GM18526 (cell line): ENCODE measurements around the gene PCMTD2.

Source experiments
- POLR2A ChIP-seq: IDR thresholded peaks from 3 replicates; pipeline ENCODE4 v1.6.1; 2011; ENCODE audit not compliant: insufficient read length; ENCODE audit errors: extremely low read depth

Gene PCMTD2

DNA sequence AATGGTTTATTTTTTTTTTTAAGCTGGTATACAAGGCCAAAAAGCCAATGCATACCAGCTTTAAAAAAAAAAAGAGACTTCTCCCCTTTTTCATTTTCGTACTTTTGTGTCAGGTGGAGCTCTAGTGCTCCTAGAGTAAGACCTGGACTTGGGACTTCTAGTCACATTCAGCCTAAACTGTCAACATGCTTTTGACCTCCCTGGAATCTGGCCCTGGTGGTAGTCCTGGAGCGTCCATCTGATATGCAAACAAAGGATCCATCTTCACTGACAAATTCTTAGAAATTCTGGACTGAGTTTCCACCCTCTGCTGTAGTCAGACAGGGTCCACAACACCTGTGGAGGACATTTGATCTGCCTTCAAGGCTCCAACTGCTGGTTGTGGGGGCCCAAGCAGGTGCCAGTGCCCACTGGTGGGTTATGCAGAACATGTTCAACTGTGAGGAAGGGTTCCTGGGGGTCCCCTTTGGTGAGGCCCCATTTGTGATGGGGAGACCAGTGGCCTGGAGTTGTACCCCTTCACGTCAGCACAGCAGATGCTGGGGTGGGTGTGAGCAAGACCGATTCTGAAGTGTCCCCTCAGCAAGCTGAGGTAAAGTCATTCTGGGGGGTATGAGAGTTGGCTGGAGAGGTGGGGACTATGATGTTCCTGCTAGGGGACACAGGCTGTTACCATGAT, 12.6 kb upstream of the PCMTD2 start:
- TF ChIP-seq POLR2A: no peak

DNA sequence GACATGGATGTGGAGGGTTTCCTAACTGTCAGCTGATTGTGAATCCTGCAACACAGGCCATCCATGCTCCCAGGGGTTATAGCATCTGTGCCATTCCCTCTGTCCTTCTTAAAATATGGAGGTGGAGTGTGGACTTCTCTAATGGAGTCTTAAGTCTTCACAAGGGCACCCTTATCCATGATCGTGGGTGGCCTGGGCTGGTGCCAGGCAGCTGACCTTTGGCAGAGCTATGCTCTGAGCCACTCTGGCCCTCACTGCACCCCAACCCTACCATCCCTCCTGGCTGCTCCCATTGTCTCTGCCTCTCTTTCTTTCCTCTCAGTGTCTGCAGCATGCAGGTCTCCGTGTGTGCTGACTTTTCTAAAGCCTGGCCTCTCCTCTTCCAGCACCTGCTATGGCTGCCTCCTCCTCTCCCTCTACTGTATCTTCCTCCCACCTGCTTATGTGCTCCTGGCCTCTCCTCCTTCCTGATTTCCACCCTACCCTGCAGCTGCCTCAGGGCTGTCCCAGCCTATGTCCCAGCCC, 11.2 kb upstream of the PCMTD2 start:
- TF ChIP-seq POLR2A: no peak

DNA sequence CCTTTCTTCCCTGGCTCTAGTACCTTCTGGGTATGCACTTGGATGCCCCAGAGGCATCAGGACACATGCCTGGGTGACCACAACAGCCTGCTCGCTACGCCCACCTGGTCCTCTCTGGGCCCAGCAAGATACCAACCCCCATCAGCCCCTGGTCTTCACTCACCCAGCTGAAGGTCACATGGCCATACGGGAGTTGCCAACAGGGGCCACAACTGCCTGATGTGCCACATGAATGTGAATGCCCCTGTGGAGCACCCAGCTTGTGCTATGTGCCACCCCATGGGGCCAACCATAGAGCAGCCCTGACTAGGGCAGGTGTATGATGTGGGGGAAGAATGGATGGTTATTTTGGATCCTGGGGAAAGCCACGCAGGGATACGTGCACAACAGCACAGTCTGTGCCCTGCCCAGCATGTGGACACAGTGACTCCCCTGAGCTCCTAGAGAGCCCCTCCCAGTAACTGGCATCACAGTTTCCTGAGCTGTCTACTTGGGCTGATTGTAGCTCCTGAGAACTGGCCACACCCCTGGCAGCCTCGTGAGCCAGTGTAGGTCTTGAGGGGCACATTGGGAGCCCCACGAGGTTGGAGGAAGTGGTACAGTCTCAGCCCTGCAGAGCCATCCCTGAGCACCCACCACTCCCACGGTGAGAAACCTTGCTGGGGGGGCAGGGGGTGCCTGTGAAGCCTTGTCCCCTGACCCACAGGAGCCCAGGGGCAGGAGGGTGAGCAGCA, 10.5 kb upstream of the PCMTD2 start:
- TF ChIP-seq POLR2A: no peak

DNA sequence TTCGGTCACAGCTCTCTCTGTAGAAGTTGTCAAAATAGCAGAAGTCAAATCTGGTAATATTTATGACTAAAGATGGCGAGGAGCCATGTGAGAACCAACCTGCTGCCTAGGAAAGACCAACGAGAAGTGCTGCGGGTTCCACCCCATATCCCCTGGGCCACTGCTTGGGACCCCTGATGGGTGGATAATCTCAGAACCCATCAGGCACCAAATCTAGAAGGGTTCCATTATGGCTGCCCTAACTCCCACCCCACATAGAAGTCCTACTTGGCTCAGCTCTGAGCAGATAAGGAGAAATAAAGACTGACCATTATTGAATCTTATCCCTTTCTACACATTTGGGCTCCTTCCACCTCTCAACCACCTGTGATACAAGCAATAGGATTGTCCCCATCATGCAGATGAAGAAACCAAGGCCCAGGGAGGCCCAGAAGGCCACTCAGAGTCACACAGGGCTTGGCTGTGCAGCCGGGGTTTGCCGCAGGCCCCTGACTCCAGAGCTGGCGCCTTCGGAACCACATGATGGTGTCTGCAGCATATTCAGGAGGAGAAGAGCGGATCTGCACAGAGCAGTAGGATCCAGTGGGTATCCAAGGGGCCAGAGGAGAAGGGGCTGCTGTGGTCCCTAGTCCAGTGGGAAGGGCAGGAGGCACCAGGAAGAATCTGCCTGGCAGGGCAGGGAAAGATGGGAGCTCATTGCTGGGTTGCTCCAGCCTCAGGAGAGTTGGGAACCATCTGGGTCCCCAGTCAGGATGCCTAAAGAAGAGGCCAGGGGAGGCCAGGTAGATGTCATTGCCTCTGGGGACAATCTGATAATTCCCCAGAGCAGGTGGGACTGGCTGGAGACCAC, 9.6 kb upstream of the PCMTD2 start:
- TF ChIP-seq POLR2A: no peak

DNA sequence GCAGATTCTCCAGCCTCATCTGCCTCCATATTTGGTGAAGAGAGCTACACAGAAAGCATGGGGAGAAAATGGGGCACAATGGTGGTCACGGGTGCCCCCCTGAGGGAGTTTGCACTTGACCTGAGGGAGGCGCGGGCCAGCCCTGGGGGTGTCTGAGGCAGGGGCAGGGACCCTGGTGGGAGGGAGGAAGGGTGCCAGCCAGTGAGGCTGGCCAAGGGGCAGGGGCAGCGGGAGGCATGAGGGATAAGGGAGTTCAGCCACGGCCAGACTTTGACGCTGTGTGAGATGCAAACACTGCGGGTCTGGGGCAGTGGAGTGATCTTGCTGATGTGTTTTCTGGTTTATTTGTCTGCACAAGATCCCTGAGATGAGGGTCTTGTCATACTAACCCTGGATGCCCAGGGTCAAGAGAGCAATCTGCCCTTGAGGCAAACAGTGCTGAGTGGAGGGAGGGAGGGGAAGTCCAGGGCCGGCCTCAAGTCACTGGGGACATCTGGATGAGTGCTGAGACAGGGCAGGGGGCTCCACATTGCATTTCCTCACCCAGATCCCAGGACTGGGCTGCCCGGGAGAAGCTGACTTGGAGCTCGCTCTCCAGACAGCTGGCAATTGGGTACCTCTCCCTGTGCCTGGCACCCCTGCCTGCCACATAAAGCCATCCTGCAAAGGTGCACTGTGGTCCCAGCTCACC, 8.8 kb upstream of the PCMTD2 start:
- no peak for TF ChIP-seq POLR2A

DNA sequence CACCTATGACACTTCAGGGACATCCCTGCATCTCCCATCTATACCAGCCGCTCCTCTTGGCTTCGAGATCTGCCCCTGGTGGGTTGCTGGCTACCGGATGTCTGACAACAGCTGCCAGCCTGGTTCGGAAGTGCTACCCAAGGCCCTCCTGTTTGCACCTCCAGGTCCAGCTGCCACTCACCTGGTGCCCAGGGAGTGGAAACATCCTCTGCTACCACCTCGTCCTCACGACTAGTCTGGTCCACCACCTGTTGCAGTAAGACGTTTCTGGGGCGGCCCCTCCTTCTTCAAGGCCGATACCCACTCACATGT, 8.3 kb upstream of the PCMTD2 start:
- no peak for TF ChIP-seq POLR2A

DNA sequence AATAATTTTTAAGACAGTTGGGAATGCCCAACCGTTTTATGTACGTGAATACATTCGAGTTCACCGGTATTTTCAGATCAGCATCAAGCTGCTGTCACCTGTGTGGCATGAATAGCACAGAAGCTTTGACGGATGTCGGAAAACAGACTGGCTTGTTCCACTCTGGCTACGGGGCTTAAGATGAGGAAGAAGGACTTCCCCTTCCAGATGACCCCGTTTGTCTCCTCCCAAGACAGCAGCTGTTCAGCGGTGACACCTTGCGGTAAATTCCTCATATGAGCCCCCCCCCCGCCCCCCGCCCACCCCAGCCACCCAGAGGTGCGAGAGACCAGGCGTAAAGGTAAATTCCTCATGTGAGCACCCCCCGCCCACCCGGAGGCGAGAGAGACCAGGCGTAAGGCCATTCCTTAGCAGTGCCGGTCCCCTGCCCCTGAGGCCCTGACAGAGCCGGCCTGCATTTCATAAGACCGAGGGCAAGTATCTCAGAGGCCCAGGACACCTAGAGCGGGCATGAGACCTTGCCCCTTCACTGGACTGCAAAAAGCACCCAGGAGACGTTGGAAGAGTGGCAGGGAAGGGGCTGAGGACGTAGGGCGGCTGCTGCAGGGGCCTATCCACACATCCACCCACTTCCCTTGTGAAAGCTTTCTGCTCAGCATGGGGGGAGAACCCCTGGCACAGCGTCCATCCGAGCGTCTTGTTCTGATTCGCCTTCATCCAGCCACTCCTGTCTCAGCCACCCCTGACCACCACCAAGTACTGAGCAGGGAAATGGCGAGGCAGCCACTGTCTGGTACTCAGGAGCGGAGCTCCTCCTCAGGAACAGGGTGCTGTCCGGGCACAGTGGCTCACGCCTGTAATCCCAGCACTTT, 7.3 kb upstream of the PCMTD2 start:
- TF ChIP-seq POLR2A: no peak

DNA sequence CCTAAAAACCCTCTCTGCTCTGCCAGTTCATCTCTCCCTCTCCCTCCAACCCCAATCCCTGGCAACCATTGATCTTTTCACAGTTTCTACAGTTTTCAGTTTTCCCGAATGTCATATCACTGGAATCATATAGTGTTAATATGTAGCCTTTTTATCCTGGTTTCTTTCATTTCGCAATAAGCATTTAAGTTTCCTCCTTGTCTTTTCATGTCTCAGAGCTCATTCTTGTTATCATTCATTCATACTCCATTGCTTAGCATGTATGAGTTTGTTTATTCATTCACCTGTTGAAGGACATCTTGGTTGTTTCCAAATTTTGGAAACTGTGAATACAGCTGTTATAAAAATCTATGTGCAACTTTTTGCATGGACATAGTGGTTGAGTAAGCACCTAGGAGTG, 5.5 kb upstream of the PCMTD2 start:
- TF ChIP-seq POLR2A: no peak

DNA sequence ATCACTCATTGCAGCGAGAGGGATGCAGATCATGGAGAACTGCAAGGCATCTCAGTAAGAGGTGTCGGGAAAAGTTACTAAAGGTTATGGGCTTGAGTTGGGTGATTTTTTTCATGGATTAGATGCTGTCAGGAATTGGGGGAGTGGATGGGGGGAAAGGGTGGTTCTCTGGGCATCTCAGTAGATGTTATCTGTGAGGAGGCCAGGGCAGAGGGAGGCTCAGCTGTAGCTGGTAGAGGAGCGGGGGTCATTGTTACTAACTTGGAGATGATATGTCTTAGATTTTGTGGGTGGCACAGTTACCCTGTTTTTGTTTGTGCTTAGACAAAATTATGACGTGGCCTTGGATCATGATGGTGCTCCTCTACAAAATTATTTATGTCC, 2.6 kb upstream of the PCMTD2 start:
- no peak for TF ChIP-seq POLR2A

DNA sequence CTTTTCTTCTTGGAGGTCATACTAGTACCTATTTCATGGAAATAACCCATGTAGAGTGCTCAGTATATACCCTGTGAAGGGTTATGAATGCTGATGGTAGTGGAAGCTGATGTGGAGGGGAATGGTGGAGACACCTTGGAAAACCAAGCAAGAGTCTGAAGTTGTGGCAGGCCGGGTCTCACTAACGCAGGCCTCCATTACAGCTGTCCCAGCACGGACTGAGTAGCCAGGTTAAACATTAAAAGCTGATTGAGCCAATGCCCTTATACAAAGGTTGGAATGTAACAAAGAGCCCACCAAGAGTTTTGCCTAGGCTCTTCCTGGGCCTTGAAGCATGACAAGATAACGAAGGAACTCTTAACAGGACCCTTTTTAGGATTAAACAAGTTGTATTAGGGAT, 2.1 kb upstream of the PCMTD2 start:
- no peak for TF ChIP-seq POLR2A

DNA sequence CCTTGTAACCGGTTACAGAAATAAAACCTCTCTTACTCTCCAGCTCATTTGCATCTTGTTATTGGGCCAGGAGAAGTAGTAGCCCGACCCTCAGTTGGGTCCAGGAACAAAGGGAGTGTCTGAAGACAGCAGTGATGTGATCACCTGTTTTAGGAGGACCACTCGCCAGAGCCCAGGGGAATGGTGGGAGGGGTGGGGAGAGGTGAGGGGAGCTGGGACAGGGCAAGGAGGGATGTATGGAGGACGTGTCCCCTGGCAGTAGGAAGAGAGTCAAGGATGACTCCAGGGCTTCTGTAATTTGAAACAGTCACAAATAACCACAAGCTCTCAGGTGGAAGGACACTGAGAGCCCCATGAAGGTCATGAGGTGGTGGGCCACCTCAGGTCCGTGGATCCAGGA, 1.4 kb upstream of the PCMTD2 start:
- no peak for TF ChIP-seq POLR2A

DNA sequence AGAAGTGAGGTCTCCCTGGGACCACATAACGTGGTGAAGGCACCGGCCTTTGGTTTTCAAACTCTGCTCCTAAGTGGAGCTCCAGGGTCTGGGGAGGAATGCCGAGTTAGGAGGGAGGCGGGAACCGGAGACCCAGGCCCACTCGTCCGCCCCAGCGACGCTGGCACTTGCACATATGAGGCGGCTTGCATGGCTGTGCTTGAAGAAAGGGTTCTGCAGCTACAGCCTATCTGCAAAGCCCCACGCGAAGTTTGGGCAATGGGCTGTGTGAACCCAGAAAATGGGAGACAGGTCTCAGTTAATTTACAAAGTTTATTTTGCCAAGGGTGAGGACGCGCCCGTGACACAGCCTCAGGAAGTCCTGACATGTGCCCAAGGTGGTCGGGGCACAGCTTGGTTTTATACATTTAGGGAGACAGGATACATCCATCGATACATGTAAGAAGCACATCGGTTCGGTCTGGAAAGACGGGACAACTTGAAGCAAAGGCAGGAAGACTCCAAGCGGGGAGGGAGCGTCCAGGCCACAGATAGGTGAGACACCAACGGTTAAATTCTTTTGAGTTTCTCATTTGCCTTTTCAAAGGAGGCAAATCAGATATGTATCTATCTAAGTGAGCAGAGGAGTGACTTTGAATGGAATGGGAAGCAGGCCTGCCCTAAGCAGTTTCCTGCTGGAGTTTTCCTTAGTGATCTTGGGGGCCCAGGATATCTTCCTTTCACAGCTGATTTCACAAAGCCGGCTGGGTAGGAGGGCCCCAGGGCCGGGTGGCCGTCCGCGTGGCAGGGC, 782 bp upstream of the PCMTD2 start:
- TF ChIP-seq POLR2A: no peak

DNA sequence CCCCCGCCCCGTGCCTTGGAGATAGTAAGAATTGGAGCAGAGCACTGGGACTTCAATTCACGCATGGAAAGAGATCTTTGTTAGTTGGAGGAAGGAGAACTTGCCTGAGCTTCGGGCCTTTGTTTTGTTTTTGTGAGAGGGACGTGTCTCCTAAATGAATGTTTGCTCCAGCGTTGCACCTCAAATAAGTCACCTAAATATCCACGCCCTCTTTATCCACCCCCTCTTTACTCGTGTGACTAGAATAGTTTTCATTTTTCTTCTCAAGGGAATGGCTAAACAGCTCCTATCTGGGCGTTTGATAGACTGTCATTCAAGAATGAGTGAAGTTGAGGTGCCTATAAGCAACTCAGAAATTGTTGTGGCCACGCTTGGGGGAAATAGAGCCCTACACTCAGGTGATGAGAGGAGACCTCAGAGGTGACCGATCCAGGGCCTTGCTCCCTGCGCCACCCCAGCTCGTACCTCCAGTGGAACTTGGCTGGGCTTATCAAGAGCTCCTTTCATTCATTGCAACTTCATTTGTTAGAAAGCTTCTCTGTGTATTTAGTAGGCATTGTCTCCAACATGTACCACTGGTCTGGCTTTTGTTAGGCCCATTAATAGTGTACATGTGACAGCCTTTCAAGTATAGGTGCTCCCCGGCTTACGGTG, 861 bp downstream of the PCMTD2 start:
- no peak for TF ChIP-seq POLR2A
